Gastrocnemius medialis (tissue), 4 donors: ENCODE results near the gene TAS2R7.

ENCODE experiments used
- CTCF ChIP-seq, 5 experiments: fragments of 450-650 bp in 3 of 5; fragments of 200-600 bp in 2 of 5; sonication (generic) in 2 of 5; IDR thresholded peaks in 4 of 5; conservative IDR thresholded peaks in 1 of 5; 1 replicate in 4 of 5; 2 replicates in 1 of 5; pipeline ENCODE4 v1.5.1; 2016 to 2019; ENCODE audit warnings: antibody characterized with exemption in 5 of 5, mild to moderate bottlenecking in 3 of 5, moderate library complexity in 3 of 5
- POLR2A ChIP-seq, 2 donors: fragments of 450-650 bp; IDR thresholded peaks; one replicate each; pipeline ENCODE4 v1.6.1; 2017; ENCODE audit warnings: antibody characterized with exemption in 2 of 2, mild to moderate bottlenecking in 2 of 2, moderate library complexity in 2 of 2

GRCh38 chr12:10810068-10810467, 7.6 kb upstream of the TAS2R7 start, which contains the start of gene TAS2R9:
- TF ChIP-seq POLR2A (IDR thresholded peaks at IDR 0.05) (no peak), CTCF (IDR thresholded peaks at IDR 0.05 in 4 of 5, conservative IDR thresholded peaks at IDR 0.05 in 1 of 5) (no peak)
